ENCODE measurements around the gene FARP1. TPM values are rescaled to one million over a fixed set of nuclear protein-coding genes. Genes with fewer than 3 reads are reported as not detected.

FARP1 gene
- total RNA-seq, 4 donors from 2014 or later: 28.3 to 69.2 (median 36.4) TPM

DNA sequence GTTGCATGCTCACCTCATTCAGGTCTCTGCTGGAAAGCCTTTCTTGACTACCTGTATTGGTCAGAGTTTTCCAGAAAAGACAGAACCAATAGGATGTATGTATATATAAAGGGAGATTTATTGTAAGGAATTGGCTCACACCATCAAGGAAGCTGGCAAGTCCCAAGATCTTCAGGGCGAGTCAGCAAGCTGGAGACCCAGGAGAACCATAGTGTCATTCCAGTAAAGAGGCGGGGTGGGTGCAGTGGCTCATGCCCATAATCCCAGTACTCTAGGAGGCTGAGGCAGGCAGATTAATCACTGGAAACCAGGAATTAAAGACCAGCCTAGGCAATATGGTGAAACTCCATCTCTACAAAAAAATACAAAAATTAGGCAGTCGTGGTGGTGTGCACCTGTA lies 30.4 kb upstream of the FARP1 start:
- TF ChIP-seq, protein P1, sequence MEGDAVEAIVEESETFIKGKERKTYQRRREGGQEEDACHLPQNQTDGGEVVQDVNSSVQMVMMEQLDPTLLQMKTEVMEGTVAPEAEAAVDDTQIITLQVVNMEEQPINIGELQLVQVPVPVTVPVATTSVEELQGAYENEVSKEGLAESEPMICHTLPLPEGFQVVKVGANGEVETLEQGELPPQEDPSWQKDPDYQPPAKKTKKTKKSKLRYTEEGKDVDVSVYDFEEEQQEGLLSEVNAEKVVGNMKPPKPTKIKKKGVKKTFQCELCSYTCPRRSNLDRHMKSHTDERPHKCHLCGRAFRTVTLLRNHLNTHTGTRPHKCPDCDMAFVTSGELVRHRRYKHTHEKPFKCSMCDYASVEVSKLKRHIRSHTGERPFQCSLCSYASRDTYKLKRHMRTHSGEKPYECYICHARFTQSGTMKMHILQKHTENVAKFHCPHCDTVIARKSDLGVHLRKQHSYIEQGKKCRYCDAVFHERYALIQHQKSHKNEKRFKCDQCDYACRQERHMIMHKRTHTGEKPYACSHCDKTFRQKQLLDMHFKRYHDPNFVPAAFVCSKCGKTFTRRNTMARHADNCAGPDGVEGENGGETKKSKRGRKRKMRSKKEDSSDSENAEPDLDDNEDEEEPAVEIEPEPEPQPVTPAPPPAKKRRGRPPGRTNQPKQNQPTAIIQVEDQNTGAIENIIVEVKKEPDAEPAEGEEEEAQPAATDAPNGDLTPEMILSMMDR (IDR thresholded peaks at IDR 0.05): no peak
- no peak for TF ChIP-seq POLR2AphosphoS5 (IDR thresholded peaks at IDR 0.05)
- TF ChIP-seq EP300 (IDR thresholded peaks at IDR 0.05): no peak
- H3K4me1 ChIP-seq: no peaks in the 10 kb centered on the region
- H3K27ac ChIP-seq: no peak overlapping the region
- peaks cover 0 to 4% (median 0%) of the 10 kb centered on the region in 3 donors for H3K9me3 ChIP-seq
- WGBS, 2 donors (ENCODE audit: low coverage in 1 of 2): 100% methylated on average over 1 to 2 of the region's 3 CpGs
- H3K4me3 ChIP-seq: no peak overlapping the region
- no peak for ATAC-seq
- no peaks in the 10 kb centered on the region for H3K36me3 ChIP-seq
- H3K27me3 ChIP-seq: no peaks in the 10 kb centered on the region

DNA sequence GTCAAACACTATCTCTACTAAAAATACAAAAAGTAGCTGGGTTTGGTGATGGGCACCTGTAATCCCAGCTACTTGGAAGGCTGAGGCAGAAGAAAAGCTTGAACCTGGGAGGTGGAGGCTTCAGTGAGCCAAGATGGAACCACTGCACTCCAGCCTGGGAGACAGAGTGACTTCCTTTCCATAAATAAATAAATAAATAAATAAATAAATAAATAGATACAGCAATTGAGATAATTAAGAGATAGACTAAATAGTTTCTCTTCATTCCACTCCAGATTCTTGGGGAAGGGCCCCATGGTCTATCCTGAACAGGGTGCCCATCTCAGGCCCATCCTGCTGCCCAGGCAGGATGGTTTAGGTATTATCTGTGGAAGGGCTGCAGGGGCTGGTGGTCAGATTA lies 24.0 kb upstream of the FARP1 start:
- no peaks in the 10 kb centered on the region for H3K36me3 ChIP-seq
- no peaks in the 10 kb centered on the region for H3K27me3 ChIP-seq
- no peak overlapping the region for H3K27ac ChIP-seq
- no peak for TF ChIP-seq POLR2A (IDR thresholded peaks at IDR 0.05)
- no peak for TF ChIP-seq EP300 (IDR thresholded peaks at IDR 0.05)
- TF ChIP-seq, protein P1 (IDR thresholded peaks at IDR 0.05): no peak
- TF ChIP-seq POLR2AphosphoS5 (IDR thresholded peaks at IDR 0.05): no peak
- peaks cover 0 to 15% (median 0%) of the 10 kb centered on the region in 3 donors for H3K9me3 ChIP-seq
- ATAC-seq: no peak
- H3K4me3 ChIP-seq: no peak overlapping the region
- no peaks in the 10 kb centered on the region for H3K4me1 ChIP-seq

DNA sequence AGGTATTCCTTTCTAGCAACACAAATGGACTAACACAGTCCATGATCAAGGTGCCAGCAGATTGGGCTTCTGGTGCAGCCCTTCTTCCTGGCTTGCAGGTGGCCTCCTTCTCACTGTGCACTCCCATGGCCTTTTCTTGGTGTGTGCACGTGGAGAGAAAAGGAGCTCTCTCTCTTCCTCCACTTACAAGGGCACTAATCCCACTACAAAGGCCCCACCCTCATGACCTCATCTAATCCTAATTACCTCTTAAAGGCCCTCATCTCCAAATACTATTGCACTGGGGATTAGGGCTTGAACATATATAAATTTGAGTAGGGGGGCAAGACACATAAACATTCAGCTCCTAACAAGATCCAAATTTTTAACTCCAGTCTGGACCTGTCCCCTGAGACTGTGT lies 19.7 kb upstream of the FARP1 start:
- ATAC-seq: no peak
- peaks cover 0 to 11% (median 0%) of the 10 kb centered on the region in 3 donors for H3K9me3 ChIP-seq
- no peak overlapping the region for H3K27ac ChIP-seq
- no peak overlapping the region for H3K4me3 ChIP-seq
- no peaks in the 10 kb centered on the region for H3K4me1 ChIP-seq
- TF ChIP-seq, protein P1 (IDR thresholded peaks at IDR 0.05): no peak
- no peak for TF ChIP-seq POLR2AphosphoS5 (IDR thresholded peaks at IDR 0.05)
- TF ChIP-seq POLR2A (IDR thresholded peaks at IDR 0.05): no peak
- no peak for TF ChIP-seq EP300 (IDR thresholded peaks at IDR 0.05)
- H3K36me3 ChIP-seq: no peaks in the 10 kb centered on the region
- 100% methylated on average over 1 of the region's 1 CpG for WGBS, 2 donors (ENCODE audit: low coverage in 1 of 2)
- no peaks in the 10 kb centered on the region for H3K27me3 ChIP-seq

DNA sequence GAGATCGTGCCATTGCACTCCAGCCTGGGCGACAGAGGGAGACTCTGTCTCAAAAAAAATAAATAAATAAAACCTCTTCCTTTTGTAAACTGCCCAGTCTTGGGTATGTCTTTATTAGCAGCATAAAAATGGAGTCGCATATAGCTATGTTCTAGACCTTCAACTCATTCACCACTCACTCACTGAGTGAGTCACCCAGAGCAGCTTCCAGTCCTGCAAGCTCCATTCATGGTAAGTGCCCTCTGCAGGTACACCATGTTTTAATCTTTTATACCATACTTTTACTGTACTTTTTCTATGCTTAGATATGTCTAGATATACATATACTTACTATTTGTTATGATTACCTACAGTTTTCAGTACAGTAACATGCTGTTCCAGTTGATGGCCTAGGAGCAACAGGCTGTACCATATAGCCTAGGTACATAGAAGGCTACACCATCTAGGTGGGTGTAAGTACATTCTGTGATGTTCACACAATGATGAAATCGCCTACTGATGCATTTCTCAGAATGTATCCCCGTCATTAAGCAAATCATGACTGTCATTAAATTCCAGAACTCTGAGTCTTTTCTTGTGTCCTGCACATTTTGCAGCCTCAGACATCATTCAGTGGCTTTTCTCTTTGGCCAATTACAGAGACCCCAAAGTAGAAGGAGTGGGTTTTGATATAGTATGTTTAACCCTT lies 13.7 kb upstream of the FARP1 start:
- no peak overlapping the region for H3K27ac ChIP-seq
- H3K4me3 ChIP-seq: no peak overlapping the region
- H3K27me3 ChIP-seq: no peaks in the 10 kb centered on the region
- no peaks in the 10 kb centered on the region for H3K9me3 ChIP-seq
- TF ChIP-seq POLR2A (IDR thresholded peaks at IDR 0.05): no peak
- TF ChIP-seq POLR2AphosphoS5 (IDR thresholded peaks at IDR 0.05): no peak
- no peak for TF ChIP-seq EP300 (IDR thresholded peaks at IDR 0.05)
- TF ChIP-seq, protein P1 (IDR thresholded peaks at IDR 0.05): no peak
- no peaks in the 10 kb centered on the region for H3K4me1 ChIP-seq
- no peaks in the 10 kb centered on the region for H3K36me3 ChIP-seq
- 88 to 96% methylated on average over 3 to 5 of the region's 5 CpGs for WGBS, 2 donors (ENCODE audit: low coverage in 1 of 2)
- no peak for ATAC-seq

DNA sequence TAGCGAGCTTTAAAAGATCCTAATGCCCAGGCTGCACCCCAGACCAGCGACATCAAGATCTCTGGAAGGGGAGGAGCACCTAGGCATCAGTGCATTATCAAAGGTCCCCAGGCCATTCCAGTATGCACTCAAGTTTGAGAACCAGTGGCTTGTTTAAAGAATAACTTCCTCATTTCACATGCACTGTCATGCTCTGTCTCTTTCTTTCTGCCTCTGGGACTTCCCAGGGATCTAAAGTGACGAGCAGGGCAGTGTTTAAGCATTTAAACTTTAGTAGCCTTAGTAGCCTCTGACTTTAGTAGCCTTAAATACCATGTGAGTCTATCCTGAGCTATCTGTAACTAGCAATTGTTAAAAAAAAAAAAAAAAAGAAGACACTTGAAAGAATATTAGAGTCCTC lies 8.9 kb upstream of the FARP1 start:
- 43 to 75% methylated on average over 1 of the region's 3 CpGs for WGBS, 2 donors (ENCODE audit: low coverage in 1 of 2)

More for the DNA sequence above, 8.9 kb upstream of the FARP1 start:
- no peaks in the 10 kb centered on the region for H3K4me1 ChIP-seq
- no peak for ATAC-seq
- H3K9me3 ChIP-seq: no peaks in the 10 kb centered on the region
- TF ChIP-seq POLR2AphosphoS5 (IDR thresholded peaks at IDR 0.05) (no peak), POLR2A (IDR thresholded peaks at IDR 0.05) (no peak), EP300 (IDR thresholded peaks at IDR 0.05) (no peak)
- TF ChIP-seq, protein P1 (IDR thresholded peaks at IDR 0.05): no peak
- H3K36me3 ChIP-seq: no peaks in the 10 kb centered on the region
- H3K4me3 ChIP-seq: no peak overlapping the region
- no peak overlapping the region for H3K27ac ChIP-seq
- no peaks in the 10 kb centered on the region for H3K27me3 ChIP-seq

Measured in gastroesophageal sphincter (tissue), 4 donors.